Kidney (tissue), 14 donors: Measurements from ENCODE around the gene ALB. TPM values are rescaled to one million over a fixed set of nuclear protein-coding genes. Genes with fewer than 3 reads are reported as not detected.

Source experiments
- DNase-seq, 5 donors: peaks; one replicate each; pipeline ENCODE4 v3.0.0-alpha.2; 2013 to 2020
- FAIRE-seq: peaks from 2 replicates; lab custom pipeline; 2012; peaks lifted over from hg19 to GRCh38; lab: Jason Lieb, UNC
- H3K27ac ChIP-seq, 2 donors: one replicate each; pipeline ENCODE4 v1.7.0; 2013; ENCODE audit warnings: low read depth in 2 of 2, low read length in 2 of 2, inconsistent platforms in 1 of 2
- H3K27me3 ChIP-seq: one replicate; pipeline ENCODE4 v1.7.1; 2013; ENCODE audit warnings: low read length, inconsistent platforms; ENCODE audit not compliant: control insufficient read depth, insufficient read depth
- H3K36me3 ChIP-seq, 3 donors: one replicate each; pipeline versions ENCODE4 v1.7.0 to v1.7.1; 2013; ENCODE audit warnings: low read length in 3 of 3, control low read depth in 1 of 3, inconsistent platforms in 1 of 3; ENCODE audit not compliant: insufficient read depth in 3 of 3, control insufficient read depth in 2 of 3
- H3K4me1 ChIP-seq, 3 donors: one replicate each; pipeline versions ENCODE4 v1.7.0 to v1.7.1; 2013; ENCODE audit warnings: low read length in 3 of 3, inconsistent platforms in 1 of 3, low read depth in 1 of 3; ENCODE audit not compliant: control insufficient read depth in 2 of 3, insufficient read depth in 2 of 3
- H3K4me3 ChIP-seq, 3 donors: one replicate each; pipeline versions ENCODE4 v1.7.0 to v1.8.1; 2013; ENCODE audit warnings: low read length in 3 of 3, control low read depth in 1 of 3, inconsistent platforms in 1 of 3
- H3K9ac ChIP-seq, 3 donors: one replicate each; pipeline versions ENCODE4 v1.7.0 to v1.7.1; 2013; ENCODE audit warnings: low read length in 3 of 3, control low read depth in 1 of 3, inconsistent platforms in 1 of 3
- H3K9me3 ChIP-seq, 3 donors: one replicate each; pipeline versions ENCODE4 v1.7.0 to v1.7.1; 2013; ENCODE audit warnings: low read length in 3 of 3, control low read depth in 1 of 3, inconsistent platforms in 1 of 3; ENCODE audit not compliant: control insufficient read depth in 2 of 3, insufficient read depth in 1 of 3
- intact Hi-C: fragments of 100-400 bp; cut with DNase I; formaldehyde crosslinking; loops from one replicate; pipeline ENCODE4 v1.11.1; 2022
- polyA plus RNA-seq: library from polyadenylated mRNA; stranded (reverse); fragments of 350-450 nt; fragmentation: Illumina TruSeq; extraction: RNeasy Lipid Tissue Mini Kit (QIAGEN cat#74804); gene quantifications from one replicate; pipeline ENCODE4 v1.2.3, GENCODE V29; 2014; ENCODE audit warnings: low read depth, low replicate concordance; ENCODE audit not compliant: insufficient read depth
- total RNA-seq: library from RNA; stranded (reverse); fragmentation: NEBNext Ultra II Directional; extraction: Animal tissue kit (Norgen Biotek cat#: 25700); gene quantifications from one replicate; pipeline ENCODE4 v1.2.1, GENCODE V29; 2021
- TF ChIP-seq, protein P1 (sequence below): IDR thresholded peaks from 3 replicates; pipeline ENCODE4 v1.5.1; 2012; ENCODE audit warnings: mild to moderate bottlenecking, moderate library complexity, borderline replicate concordance; ENCODE audit not compliant: insufficient read depth; ENCODE audit errors: extremely low read depth
- donor health status: control.
- donor health status: control.
- donor health status: control.
- donor health status: control.
- donor health status: control.
- donor health status: DM: yes; HTN: yes; CAD: no.
- donor health status: Normal renal cell carcinoma (clear cell type).

Gene ALB
- total and polyA plus RNA-seq, 2 donors from 2014 or later: 0.19 to 172 TPM

- no peak for FAIRE-seq
- intact Hi-C loops: no loop called here
These were observed 22.6 kb downstream of the ALB start for GRCh38 chr4:73426666-73427065.

DNA sequence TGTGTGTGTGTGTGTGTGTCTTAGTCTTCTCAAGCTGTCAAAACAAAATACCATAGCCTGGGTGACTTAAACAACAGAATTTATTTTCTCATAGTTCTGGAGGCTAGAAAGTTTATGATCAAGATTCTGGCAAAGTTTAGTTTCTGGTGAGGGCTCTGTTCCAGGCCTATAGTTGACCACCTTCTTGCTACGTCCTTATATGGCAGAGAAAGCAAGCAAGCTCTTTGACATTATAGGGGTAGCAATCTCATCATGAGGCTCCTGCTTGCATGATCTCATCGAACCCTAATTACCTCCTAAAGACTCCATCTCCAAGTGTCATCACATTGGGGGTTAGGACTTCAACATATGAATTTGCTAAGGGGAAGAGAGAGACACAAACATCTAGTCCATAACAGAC is 25.0 kb downstream of the ALB start:
- H3K4me1 ChIP-seq: no peaks in the 10 kb centered on the region
- no peaks in the 10 kb centered on the region for H3K27me3 ChIP-seq
- H3K9me3 ChIP-seq: no peaks in the 10 kb centered on the region
- intact Hi-C loops: no loop called here
- H3K27ac ChIP-seq: no peak overlapping the region
- no peak overlapping the region for H3K9ac ChIP-seq
- FAIRE-seq: no peak
- H3K36me3 ChIP-seq: no peaks in the 10 kb centered on the region
- TF ChIP-seq, protein P1, sequence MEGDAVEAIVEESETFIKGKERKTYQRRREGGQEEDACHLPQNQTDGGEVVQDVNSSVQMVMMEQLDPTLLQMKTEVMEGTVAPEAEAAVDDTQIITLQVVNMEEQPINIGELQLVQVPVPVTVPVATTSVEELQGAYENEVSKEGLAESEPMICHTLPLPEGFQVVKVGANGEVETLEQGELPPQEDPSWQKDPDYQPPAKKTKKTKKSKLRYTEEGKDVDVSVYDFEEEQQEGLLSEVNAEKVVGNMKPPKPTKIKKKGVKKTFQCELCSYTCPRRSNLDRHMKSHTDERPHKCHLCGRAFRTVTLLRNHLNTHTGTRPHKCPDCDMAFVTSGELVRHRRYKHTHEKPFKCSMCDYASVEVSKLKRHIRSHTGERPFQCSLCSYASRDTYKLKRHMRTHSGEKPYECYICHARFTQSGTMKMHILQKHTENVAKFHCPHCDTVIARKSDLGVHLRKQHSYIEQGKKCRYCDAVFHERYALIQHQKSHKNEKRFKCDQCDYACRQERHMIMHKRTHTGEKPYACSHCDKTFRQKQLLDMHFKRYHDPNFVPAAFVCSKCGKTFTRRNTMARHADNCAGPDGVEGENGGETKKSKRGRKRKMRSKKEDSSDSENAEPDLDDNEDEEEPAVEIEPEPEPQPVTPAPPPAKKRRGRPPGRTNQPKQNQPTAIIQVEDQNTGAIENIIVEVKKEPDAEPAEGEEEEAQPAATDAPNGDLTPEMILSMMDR: no peak
- no peak for DNase-seq
- no peak overlapping the region for H3K4me3 ChIP-seq

More at GRCh38 chr4:73426666-73427065, 22.6 kb downstream of the ALB start:
- no peaks in the 10 kb centered on the region for H3K9me3 ChIP-seq
- TF ChIP-seq, protein P1: no peak
- no peaks in the 10 kb centered on the region for H3K27me3 ChIP-seq
- no peaks in the 10 kb centered on the region for H3K36me3 ChIP-seq
- no peak overlapping the region for H3K4me3 ChIP-seq
- no peak overlapping the region for H3K27ac ChIP-seq
- no peaks in the 10 kb centered on the region for H3K4me1 ChIP-seq
- no peak overlapping the region for H3K9ac ChIP-seq
- no peak for DNase-seq

DNA sequence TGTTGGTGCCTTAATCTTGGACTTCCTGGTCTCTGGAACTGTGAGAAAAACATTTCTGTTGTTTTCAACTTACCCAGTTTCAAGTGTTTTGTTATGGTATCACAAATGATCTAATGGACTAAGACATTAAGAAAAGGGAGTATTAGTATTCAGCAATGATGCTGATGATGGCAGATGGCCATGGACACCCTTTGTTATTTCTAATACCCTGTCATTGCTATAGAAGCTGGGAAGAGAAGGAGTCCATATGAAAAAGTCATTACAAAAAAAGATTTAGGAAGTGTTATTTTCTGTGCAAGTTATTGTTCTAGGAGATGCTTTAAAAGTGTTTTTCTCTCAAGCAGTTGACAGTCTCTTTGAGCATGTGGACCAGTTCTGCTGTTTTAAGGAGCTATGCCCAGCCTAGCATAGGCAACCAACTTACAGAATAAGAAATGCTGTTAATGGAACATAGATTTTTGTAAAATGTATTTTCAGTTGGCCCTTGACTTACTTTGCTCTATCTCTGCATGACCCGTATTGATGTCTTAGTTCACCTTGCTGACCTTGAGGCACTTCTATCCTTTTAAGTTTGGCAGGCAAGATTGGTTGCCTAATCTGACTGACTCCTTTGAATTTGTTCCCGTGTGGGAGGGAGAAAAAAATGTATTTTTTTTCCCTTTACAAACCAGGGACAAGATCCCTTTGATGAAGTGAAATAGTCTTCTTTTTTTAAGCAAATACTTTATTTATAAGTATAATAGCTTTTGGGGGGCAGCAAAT is 25.9 kb downstream of the ALB start:
- Histone ChIP-seq H3K36me3 (no peaks in the 10 kb centered on the region), H3K27me3 (no peaks in the 10 kb centered on the region), H3K27ac (no peak overlapping the region), H3K4me1 (no peaks in the 10 kb centered on the region), H3K9ac (no peak overlapping the region), H3K4me3 (no peak overlapping the region), H3K9me3 (no peaks in the 10 kb centered on the region)
- intact Hi-C loops: no loop called here
- FAIRE-seq (no peak), DNase-seq (no peak)
- TF ChIP-seq, protein P1: no peak

DNA sequence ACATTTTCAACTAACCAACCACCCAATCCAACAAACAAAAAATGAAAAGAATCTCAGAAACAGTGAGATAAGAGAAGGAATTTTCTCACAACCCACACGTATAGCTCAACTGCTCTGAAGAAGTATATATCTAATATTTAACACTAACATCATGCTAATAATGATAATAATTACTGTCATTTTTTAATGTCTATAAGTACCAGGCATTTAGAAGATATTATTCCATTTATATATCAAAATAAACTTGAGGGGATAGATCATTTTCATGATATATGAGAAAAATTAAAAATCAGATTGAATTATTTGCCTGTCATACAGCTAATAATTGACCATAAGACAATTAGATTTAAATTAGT is 27.7 kb downstream of the ALB start:
- H3K4me1 ChIP-seq: no peaks in the 10 kb centered on the region
- intact Hi-C loops: no loop called here

More for the DNA sequence above, 27.7 kb downstream of the ALB start:
- TF ChIP-seq, protein P1: no peak
- Histone ChIP-seq H3K27me3 (no peaks in the 10 kb centered on the region), H3K9ac (no peak overlapping the region), H3K9me3 (no peaks in the 10 kb centered on the region), H3K4me3 (no peak overlapping the region), H3K27ac (no peak overlapping the region), H3K36me3 (no peaks in the 10 kb centered on the region)
- FAIRE-seq: no peak
- no peak for DNase-seq
